MM.1S (cell line): ENCODE data around the gene HOXD9.

Source experiments
- DNase-seq: peaks from one replicate; pipeline ENCODE4 v3.0.0-alpha.2; 2015
- H2AFZ ChIP-seq: fragments of 300-600 bp; sonication (generic); 2 replicates; pipeline ENCODE4 v1.6.0; 2016; ENCODE audit warnings: antibody characterized with exemption, low read length
- H3F3A ChIP-seq: fragments of 300-600 bp; sonication (generic); 2 replicates; pipeline ENCODE4 v1.6.1; 2016; ENCODE audit warnings: mild to moderate bottlenecking, antibody characterized with exemption, low read length, moderate library complexity, mixed read lengths; ENCODE audit not compliant: insufficient read depth
- H3K27ac ChIP-seq: fragments of 300-600 bp; sonication (generic); 2 replicates; pipeline ENCODE4 v1.5.1; 2016; ENCODE audit warnings: mild to moderate bottlenecking, low read length
- H3K27me3 ChIP-seq: fragments of 300-600 bp; sonication (generic); replicated peaks from 2 replicates; pipeline ENCODE4 v1.6.0; 2016; ENCODE audit warnings: low read length; ENCODE audit not compliant: insufficient read depth
- H3K36me3 ChIP-seq: fragments of 300-600 bp; sonication (generic); replicated peaks from 2 replicates; pipeline ENCODE4 v1.6.1; 2016; ENCODE audit warnings: mild to moderate bottlenecking, low read length, mixed read lengths; ENCODE audit not compliant: insufficient read depth
- H3K4me1 ChIP-seq: fragments of 300-600 bp; sonication (generic); 2 replicates; pipeline ENCODE4 v1.6.1; 2016; ENCODE audit warnings: low read length, mixed read lengths
- H3K4me2 ChIP-seq: fragments of 300-600 bp; sonication (generic); 2 replicates; pipeline ENCODE4 v1.6.0; 2016; ENCODE audit warnings: low read depth, low read length
- H3K4me3 ChIP-seq: fragments of 300-600 bp; sonication (generic); 2 replicates; pipeline ENCODE4 v1.5.1; 2016; ENCODE audit warnings: low read length, mixed read lengths
- H3K79me2 ChIP-seq: fragments of 300-600 bp; sonication (generic); 2 replicates; pipeline ENCODE4 v1.6.1; 2016; ENCODE audit warnings: mixed run types, low read length, mixed read lengths
- H3K9ac ChIP-seq: fragments of 300-600 bp; sonication (generic); 2 replicates; pipeline ENCODE4 v1.6.1; 2016; ENCODE audit warnings: low read length, mixed read lengths
- H3K9me2 ChIP-seq: fragments of 300-600 bp; sonication (generic); replicated peaks from 2 replicates; pipeline ENCODE4 v1.6.1; 2016; ENCODE audit warnings: mild to moderate bottlenecking, low read length, mixed read lengths; ENCODE audit not compliant: insufficient read depth
- H3K9me3 ChIP-seq: fragments of 300-600 bp; sonication (generic); replicated peaks from 2 replicates; pipeline ENCODE4 v1.6.1; 2016; ENCODE audit warnings: mild to moderate bottlenecking, low read length, mixed read lengths; ENCODE audit not compliant: insufficient read depth
- H4K20me1 ChIP-seq: fragments of 300-600 bp; sonication (generic); 2 replicates; pipeline ENCODE4 v1.6.1; 2016; ENCODE audit warnings: mild to moderate bottlenecking, low read length, moderate library complexity, mixed read lengths; ENCODE audit not compliant: insufficient read depth
- CTCF ChIP-seq: fragments of 300-600 bp; sonication (generic); IDR thresholded peaks from 2 replicates; pipeline ENCODE4 v1.5.1; 2016; ENCODE audit warnings: antibody characterized with exemption, low read length, mixed read lengths
- EZH2 ChIP-seq: fragments of 300-600 bp; sonication (generic); optimal IDR thresholded peaks from 2 replicates; pipeline ENCODE3; 2017; ENCODE audit warnings: low read depth, mild to moderate bottlenecking, antibody characterized with exemption, low read length, mixed read lengths
- EZH2phosphoT487 ChIP-seq: fragments of 300-600 bp; sonication (generic); IDR thresholded peaks from 2 replicates; pipeline ENCODE4 v1.6.1; 2018; ENCODE audit warnings: antibody characterized with exemption, low read length

HOXD9 gene

GRCh38 chr2:176164611-176165369 lies 42.3 kb downstream of the HOXD9 start:
- Histone ChIP-seq H3K4me3 (no peak overlapping the region), H3K79me2 (no peaks in the 10 kb centered on the region), H3K27ac (no peak overlapping the region), H3K4me1 (no peaks in the 10 kb centered on the region), H2AFZ (no peak overlapping the region), H3K4me2 (no peak overlapping the region), H3K27me3 (peaks cover 8% of the 10 kb centered on the region; the same call in 1 of the 2 replicates), H4K20me1 (no peaks in the 10 kb centered on the region), H3K9me3 (no peaks in the 10 kb centered on the region), H3K36me3 (no peaks in the 10 kb centered on the region), H3K9ac (no peak overlapping the region), H3F3A (no peaks in the 10 kb centered on the region), H3K9me2 (no peaks in the 10 kb centered on the region)
- DNase-seq, result no peak
- TF ChIP-seq EZH2 (no peak), EZH2phosphoT487 (no peak)

GRCh38 chr2:176165370-176166050 lies 43.0 kb downstream of the HOXD9 start:
- H3K9ac ChIP-seq, result no peak overlapping the region
- H3K4me2 ChIP-seq, result no peak overlapping the region
- TF ChIP-seq CTCF (no peak), EZH2phosphoT487 (no peak)
- H3K36me3 ChIP-seq, result no peaks in the 10 kb centered on the region
- H3K4me3 ChIP-seq, result no peak overlapping the region
- H3K79me2 ChIP-seq, result no peaks in the 10 kb centered on the region
- H3K9me2 ChIP-seq, result no peaks in the 10 kb centered on the region
- H3K4me1 ChIP-seq, result no peaks in the 10 kb centered on the region
- H4K20me1 ChIP-seq, result no peaks in the 10 kb centered on the region
- H3F3A ChIP-seq, result no peaks in the 10 kb centered on the region
- H3K9me3 ChIP-seq, result no peaks in the 10 kb centered on the region
- H3K27ac ChIP-seq, result no peak overlapping the region
- peaks cover 8% of the 10 kb centered on the region; the same call in 1 of the 2 replicates for H3K27me3 ChIP-seq
- no peak for DNase-seq
- H2AFZ ChIP-seq, result no peak overlapping the region

- Histone ChIP-seq H3K9me3 (no peaks in the 10 kb centered on the region), H3K9ac (no peak overlapping the region), H4K20me1 (no peaks in the 10 kb centered on the region), H3K9me2 (no peaks in the 10 kb centered on the region), H3F3A (no peaks in the 10 kb centered on the region), H3K79me2 (no peaks in the 10 kb centered on the region), H3K27ac (no peak overlapping the region), H3K4me3 (no peak overlapping the region), H3K4me1 (no peaks in the 10 kb centered on the region), H3K4me2 (no peak overlapping the region), H3K27me3 (peaks cover 8% of the 10 kb centered on the region; the same call in 1 of the 2 replicates), H3K36me3 (no peaks in the 10 kb centered on the region), H2AFZ (no peak overlapping the region)
- DNase-seq, result no peak
- TF ChIP-seq CTCF, result no peak
- no peak for TF ChIP-seq EZH2
- TF ChIP-seq EZH2phosphoT487, result no peak
Observed at GRCh38 chr2:176166272-176166671, 43.8 kb downstream of the HOXD9 start.
